Fibroblast of the aortic adventitia (primary cell): ENCODE results near the gene FCHSD2. TPM values are rescaled to one million over a fixed set of nuclear protein-coding genes. Genes with fewer than 3 reads are reported as not detected.
A peak's percentile ranks its signal among the peaks of the same experiment; 100 is the strongest.

Experiments used
- DNase-seq: peaks from one replicate; pipeline ENCODE4 v3.0.0-alpha.2; 2010; ENCODE audit warnings: low read depth
- H3K4me3 ChIP-seq: 2 replicates; pipeline ENCODE4 v1.5.1; 2011; ENCODE audit warnings: low read depth, mild to moderate bottlenecking, control low read depth, low read length, moderate library complexity
- CTCF ChIP-seq: IDR thresholded peaks from 2 replicates; pipeline ENCODE4 v1.5.1; 2011; ENCODE audit warnings: mild to moderate bottlenecking, low read length, control low read depth, inconsistent platforms; ENCODE audit not compliant: insufficient read depth
- total RNA-seq: library from RNA; depleted of rRNA; stranded (reverse); fragments of >200 nt; gene quantifications from 2 replicates; pipeline ENCODE4 v1.2.3, GENCODE V29; 2012; ENCODE audit warnings: low replicate concordance

FCHSD2 gene
- total RNA-seq, 1 donor = 11.3 TPM

GRCh38 chr11:72890881-72891280 lies 251.2 kb downstream of the FCHSD2 start:
- TF ChIP-seq CTCF = no peak
- no peak overlapping the region for H3K4me3 ChIP-seq
- DNase-seq = no peak

GRCh38 chr11:72886619-72887018 lies 255.5 kb downstream of the FCHSD2 start:
- TF ChIP-seq CTCF = no peak

DNA sequence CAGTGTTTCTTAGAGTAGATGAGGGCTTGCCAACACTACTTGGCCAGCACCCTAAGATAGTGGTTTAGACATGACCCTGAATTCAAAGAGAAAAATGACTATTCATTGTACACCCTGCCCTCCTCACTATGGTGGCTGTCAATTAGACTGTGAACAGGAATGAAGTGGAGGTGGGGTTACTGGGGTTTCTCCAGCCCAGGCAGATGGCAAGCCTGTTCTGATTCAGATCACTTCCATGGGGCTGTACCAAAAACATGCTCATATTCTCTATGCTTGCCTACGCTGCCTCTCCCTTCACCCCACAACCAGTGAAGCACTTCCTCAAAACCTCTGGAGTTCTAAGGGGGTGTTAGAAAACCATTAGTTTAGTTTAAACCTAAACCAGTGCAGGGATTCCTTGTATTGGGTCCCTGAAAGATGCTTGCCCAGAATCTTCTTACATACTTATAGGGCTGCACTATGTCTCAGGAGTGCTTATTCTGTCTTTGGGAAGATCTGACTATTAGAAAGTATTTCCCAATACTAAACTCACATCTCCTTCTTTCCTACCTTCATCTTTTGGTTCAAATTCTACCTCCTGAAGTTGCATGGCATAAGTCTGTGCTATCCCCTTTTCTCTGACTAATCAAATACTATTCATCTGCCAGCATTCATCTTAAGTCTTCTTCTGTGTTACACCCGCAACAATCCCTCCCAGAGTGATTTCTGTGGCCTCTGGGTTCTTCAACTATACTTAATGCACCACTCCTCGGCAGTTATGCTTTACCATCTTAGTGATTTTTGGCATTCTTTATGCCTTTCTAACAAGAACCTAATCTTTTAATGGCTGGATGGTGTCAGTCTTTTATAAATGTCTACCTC lies 256.1 kb downstream of the FCHSD2 start:
- no peak overlapping the region for H3K4me3 ChIP-seq
- DNase-seq = no peak
- no peak for TF ChIP-seq CTCF

More at GRCh38 chr11:72886619-72887018, 255.5 kb downstream of the FCHSD2 start:
- no peak for DNase-seq
- H3K4me3 ChIP-seq = no peak overlapping the region

DNA sequence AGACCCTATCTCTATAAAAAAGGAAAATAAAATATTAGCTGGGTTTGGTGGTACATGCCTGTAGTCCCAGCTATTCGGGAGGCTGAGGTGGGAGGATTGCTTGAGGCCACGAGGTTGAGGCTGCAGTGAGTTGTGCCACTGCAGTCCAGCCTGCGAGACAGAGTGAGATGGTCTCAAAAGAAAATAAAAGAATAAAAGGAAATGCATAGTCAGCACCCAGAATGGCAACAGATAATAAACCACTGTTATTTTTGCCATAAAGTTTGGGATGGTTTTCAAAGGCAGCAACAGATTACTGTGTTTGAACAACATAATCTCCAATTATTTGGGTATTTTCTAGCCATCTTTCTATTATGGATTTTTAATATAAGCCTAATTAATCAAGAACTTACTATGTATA lies 266.0 kb downstream of the FCHSD2 start:
- no peak for DNase-seq
- no peak overlapping the region for H3K4me3 ChIP-seq
- no peak for TF ChIP-seq CTCF

GRCh38 chr11:72875736-72876135 lies 266.4 kb downstream of the FCHSD2 start:
- TF ChIP-seq CTCF = no peak
- no peak overlapping the region for H3K4me3 ChIP-seq
- no peak for DNase-seq

- TF ChIP-seq CTCF = no peak
- no peak overlapping the region for H3K4me3 ChIP-seq
- no peak for DNase-seq
Measured at GRCh38 chr11:72872012-72872411, 270.1 kb downstream of the FCHSD2 start.

DNA sequence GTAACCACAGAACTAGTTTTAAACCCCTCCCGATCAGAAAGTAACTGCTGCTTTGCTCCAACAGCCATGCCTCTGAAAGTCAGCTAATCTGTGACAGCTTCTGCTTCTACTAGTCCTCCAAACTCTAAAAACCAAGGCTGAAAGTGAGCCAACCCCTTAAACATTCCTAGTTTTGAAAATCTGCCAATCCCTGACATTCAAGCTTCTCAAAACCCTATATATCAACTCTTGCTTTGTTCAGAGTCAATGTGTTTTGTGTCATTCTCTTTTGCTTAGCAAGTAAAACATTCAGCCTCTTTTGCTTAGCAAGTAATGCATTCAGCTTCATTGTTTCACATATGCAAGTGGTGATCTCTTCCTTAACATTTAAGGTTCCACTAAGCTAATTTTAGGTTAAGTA lies 271.0 kb downstream of the FCHSD2 start:
- peak; percentile 21 for DNase-seq
- no peak overlapping the region for H3K4me3 ChIP-seq
- no peak for TF ChIP-seq CTCF
